GM19035 (cell line): Measurements from ENCODE around the gene PITX2.
"Not testable (repeated sequence)": the region's sequence is repeated elsewhere in the genome, so short reads cannot be mapped to it uniquely, and the experiment has no call there.

Source experiments
- ATAC-seq: cut with Tn5 transposase; IDR thresholded peaks from one replicate; pipeline ENCODE4 v1.9.1; 2021; ENCODE audit not compliant: unreplicated experiment

The PITX2 gene

GRCh38 chr4:110613745-110614144, 9.1 kb downstream of the PITX2 start:
- ATAC-seq: no peak

- ATAC-seq: no peak
Measured at GRCh38 chr4:110612631-110613269, 10.1 kb downstream of the PITX2 start.

GRCh38 chr4:110611968-110612447, 10.9 kb downstream of the PITX2 start:
- no peak for ATAC-seq

GRCh38 chr4:110610940-110611831, 11.7 kb downstream of the PITX2 start:
- ATAC-seq: peak; percentile 75

- ATAC-seq: no peak
Measured at GRCh38 chr4:110610620-110610939, 12.3 kb downstream of the PITX2 start.

- no peak for ATAC-seq
Measured at GRCh38 chr4:110609044-110609750, 13.7 kb downstream of the PITX2 start.

- ATAC-seq: no peak
Measured at GRCh38 chr4:110605077-110605476, 17.8 kb downstream of the PITX2 start.

GRCh38 chr4:110602061-110602460, 20.8 kb downstream of the PITX2 start:
- ATAC-seq: no peak

GRCh38 chr4:110597582-110597981, 25.3 kb downstream of the PITX2 start:
- no peak for ATAC-seq

GRCh38 chr4:110596431-110596830, 26.4 kb downstream of the PITX2 start:
- ATAC-seq: no peak

GRCh38 chr4:110595583-110595982, 27.3 kb downstream of the PITX2 start:
- ATAC-seq: no peak

- no peak for ATAC-seq
Measured at GRCh38 chr4:110589297-110589696, 33.6 kb downstream of the PITX2 start.

GRCh38 chr4:110587666-110588285, 35.1 kb downstream of the PITX2 start:
- ATAC-seq: no peak

- ATAC-seq: no peak
Measured at GRCh38 chr4:110586131-110586850, 36.6 kb downstream of the PITX2 start.

- not testable (repeated sequence) for ATAC-seq
Measured at GRCh38 chr4:110576696-110577095, 46.2 kb downstream of the PITX2 start.
